ENCODE results near the gene MCTP1. TPM values are rescaled to one million over a fixed set of nuclear protein-coding genes. Genes with fewer than 3 reads are reported as not detected.

The MCTP1 gene
- total RNA-seq, 2 experiments from 2014 or later, result 0.13 TPM; not detected in 1

- POLR2A ChIA-PET, result no interaction called here
These were observed 586.7 kb downstream of the MCTP1 start for GRCh38 chr5:94698197-94698596.

GRCh38 chr5:94694671-94695070 is 590.2 kb downstream of the MCTP1 start:
- CTCF ChIA-PET, result no interaction called here
- POLR2A ChIA-PET, result no interaction called here

More at GRCh38 chr5:94698197-94698596, 586.7 kb downstream of the MCTP1 start:
- CTCF ChIA-PET, result no interaction called here

- POLR2A ChIA-PET, result no interaction called here
These were observed 591.0 kb downstream of the MCTP1 start for GRCh38 chr5:94693845-94694370.

DNA sequence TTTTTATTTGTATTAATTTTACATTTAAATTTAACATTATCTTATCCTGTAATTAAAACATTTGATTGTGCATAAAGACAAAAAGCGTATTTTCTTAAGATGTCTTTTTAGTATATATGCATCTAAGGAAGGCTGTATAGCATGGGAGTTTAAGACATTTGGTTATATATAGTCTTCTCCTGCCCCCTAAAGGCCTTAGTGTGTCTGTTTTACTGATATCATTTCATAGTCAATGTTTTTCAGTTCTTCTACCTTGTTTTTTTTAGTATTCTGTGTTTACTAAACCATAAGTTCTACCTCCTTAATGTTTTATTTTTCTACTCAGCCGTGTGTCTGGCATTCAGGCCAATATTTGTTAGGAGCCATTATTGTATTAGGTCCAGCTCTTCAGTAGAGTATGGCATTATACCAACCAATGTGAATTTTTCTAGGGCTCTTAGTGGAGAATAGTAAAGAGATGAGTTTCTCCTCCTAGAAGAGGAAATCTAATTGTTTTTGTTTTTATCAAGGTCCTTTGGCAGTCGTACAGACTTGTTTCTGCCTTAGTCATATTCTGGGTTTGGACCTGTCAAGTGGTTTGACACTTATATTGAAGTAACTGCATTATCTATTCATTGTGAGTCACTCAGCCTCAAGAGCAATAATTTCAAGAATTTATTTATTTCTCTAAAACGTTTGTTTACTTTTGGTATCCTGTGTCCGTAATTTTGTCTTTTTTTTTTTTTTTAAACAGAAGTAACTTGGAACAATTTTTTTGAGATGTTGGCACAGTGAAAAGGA is 591.7 kb downstream of the MCTP1 start:
- POLR2A ChIA-PET, result no interaction called here
- CTCF ChIA-PET, result no interaction called here

More at GRCh38 chr5:94693845-94694370, 591.0 kb downstream of the MCTP1 start:
- CTCF ChIA-PET, result no interaction called here

GRCh38 chr5:94692581-94692980 is 592.3 kb downstream of the MCTP1 start:
- POLR2A ChIA-PET, result no interaction called here

GRCh38 chr5:94691949-94692348 is 592.9 kb downstream of the MCTP1 start:
- CTCF ChIA-PET, result no interaction called here
- POLR2A ChIA-PET, result no interaction called here

More at GRCh38 chr5:94692581-94692980, 592.3 kb downstream of the MCTP1 start:
- CTCF ChIA-PET, result no interaction called here

- CTCF ChIA-PET, result no interaction called here
These were observed 593.6 kb downstream of the MCTP1 start for GRCh38 chr5:94691291-94691690.

GRCh38 chr5:94690778-94691177 is 594.1 kb downstream of the MCTP1 start:
- ChIA-PET POLR2A (no interaction called here), CTCF (no interaction called here)

More at GRCh38 chr5:94691291-94691690, 593.6 kb downstream of the MCTP1 start:
- POLR2A ChIA-PET, result no interaction called here

- POLR2A ChIA-PET, result no interaction called here
- CTCF ChIA-PET, result no interaction called here
These were observed 595.0 kb downstream of the MCTP1 start for GRCh38 chr5:94689908-94690307.

- CTCF ChIA-PET, result no interaction called here
- POLR2A ChIA-PET, result no interaction called here
These were observed 601.9 kb downstream of the MCTP1 start for GRCh38 chr5:94682814-94683520.

DNA sequence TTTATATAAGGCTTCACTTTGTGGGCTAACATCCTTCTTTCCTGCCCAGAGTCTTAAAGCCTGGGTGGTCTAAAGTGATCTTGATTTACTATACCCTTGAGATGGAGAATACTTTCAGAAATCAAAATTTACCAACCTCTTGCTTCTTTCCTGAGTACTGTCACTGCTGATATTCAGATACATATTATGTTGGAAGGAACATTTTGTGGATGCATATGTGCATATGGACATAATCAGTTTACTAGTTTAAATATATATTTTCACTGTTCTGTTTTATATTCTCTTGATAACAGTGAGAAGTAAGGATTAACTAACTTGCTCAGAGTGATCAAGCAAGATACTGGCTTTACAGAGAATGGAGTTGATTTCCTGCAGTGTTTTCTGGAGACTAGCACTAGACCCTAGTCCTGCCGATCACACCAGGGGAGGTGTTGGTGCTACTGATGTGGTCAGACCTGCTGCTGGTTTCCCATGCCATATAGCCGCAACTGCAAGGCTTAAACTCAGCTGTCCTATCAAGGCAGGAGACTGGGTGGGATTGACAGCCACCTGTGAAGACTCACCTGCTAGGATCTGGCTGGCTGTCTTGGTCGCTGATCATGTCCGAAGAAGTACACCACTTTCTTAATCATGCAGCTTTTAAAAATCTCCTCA is 608.8 kb downstream of the MCTP1 start:
- ChIA-PET POLR2A (no interaction called here), CTCF (no interaction called here)

GRCh38 chr5:94674490-94675382 is 610.2 kb downstream of the MCTP1 start:
- ChIA-PET CTCF (no interaction called here), POLR2A (no interaction called here)

- ChIA-PET POLR2A (no interaction called here), CTCF (interaction anchor here (0.6 to 0.9 kb wide), 3 partner anchors 11 to 142 kb away, joined by 3 to 4 read pairs (median 3); no protein-coding TSS in a partner anchor)
These were observed 612.1 kb downstream of the MCTP1 start for GRCh38 chr5:94672746-94673145.

DNA sequence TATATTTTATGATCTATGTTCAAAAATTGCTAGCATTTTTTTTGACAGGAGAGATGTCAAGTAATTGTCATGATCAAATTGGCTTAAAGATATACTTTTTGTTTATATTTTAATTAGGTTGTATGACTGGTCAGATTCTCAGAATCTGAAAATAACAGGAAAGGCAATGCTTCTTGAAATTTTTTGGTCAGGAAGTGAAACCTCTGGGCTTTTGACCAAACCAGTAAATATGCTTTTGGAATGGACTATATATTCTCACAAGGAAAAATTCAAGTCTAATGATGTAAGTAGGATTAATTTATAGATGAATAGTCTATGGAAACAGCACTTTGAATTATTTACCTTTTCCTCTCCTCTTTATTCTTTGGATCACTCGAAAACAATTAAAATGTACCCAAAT is 614.2 kb downstream of the MCTP1 start:
- ChIA-PET CTCF (no interaction called here), POLR2A (no interaction called here)

- CTCF ChIA-PET, result interaction anchor here (1.2 kb wide), 1 partner anchor 91 kb away, joined by 4 read pairs; no protein-coding TSS in a partner anchor
- POLR2A ChIA-PET, result no interaction called here
These were observed 617.0 kb downstream of the MCTP1 start for GRCh38 chr5:94667937-94668336.

- CTCF ChIA-PET, result no interaction called here
- POLR2A ChIA-PET, result no interaction called here
These were observed 623.8 kb downstream of the MCTP1 start for GRCh38 chr5:94661086-94661485.

GRCh38 chr5:94660506-94660905 is 624.4 kb downstream of the MCTP1 start:
- POLR2A ChIA-PET, result no interaction called here
- CTCF ChIA-PET, result no interaction called here

- POLR2A ChIA-PET, result no interaction called here
- CTCF ChIA-PET, result no interaction called here
These were observed 626.6 kb downstream of the MCTP1 start for GRCh38 chr5:94658272-94658671.

Measured in activated CD8-positive, alpha-beta memory T cell treated with anti-CD3 and anti-CD28 coated beads for 36 hours (primary cell).